Vagina (tissue), 2 donors: ENCODE results near the gene LRRC31.

Experiments
- CTCF ChIP-seq, 3 experiments: fragments of 450-650 bp in 2 of 3; fragments of 200-600 bp in 1 of 3; sonication (generic) in 1 of 3; IDR thresholded peaks; one replicate each; pipeline ENCODE4 v1.5.1; 2017 to 2019; ENCODE audit warnings: antibody characterized with exemption in 3 of 3, mild to moderate bottlenecking in 2 of 3, moderate library complexity in 2 of 3
- POLR2A ChIP-seq, 2 donors: fragments of 450-650 bp; IDR thresholded peaks; one replicate each; pipeline ENCODE4 v1.6.1; 2017; ENCODE audit warnings: antibody characterized with exemption in 2 of 2, mild to moderate bottlenecking in 2 of 2, moderate library complexity in 2 of 2
- POLR2AphosphoS5 ChIP-seq, 2 donors: sonication (generic); formaldehyde crosslinking; IDR thresholded peaks; one replicate each; pipeline ENCODE4 v1.9.0; 2017; ENCODE audit warnings: antibody characterized with exemption in 2 of 2, mild to moderate bottlenecking in 2 of 2, low read depth in 1 of 2; ENCODE audit not compliant: insufficient read depth in 1 of 2

GRCh38 chr3:169838511-169839030 lies 31.2 kb downstream of the LRRC31 start:
- TF ChIP-seq CTCF (IDR thresholded peaks at IDR 0.05) (no peak), POLR2A (IDR thresholded peaks at IDR 0.05) (no peak), POLR2AphosphoS5 (IDR thresholded peaks at IDR 0.05; ENCODE audit: insufficient read depth in 1 of 2, low read depth in 1 of 2) (no peak)
